Measurements from ENCODE around the gene ZNF705A. TPM values are rescaled to one million over a fixed set of nuclear protein-coding genes. Genes with fewer than 3 reads are reported as not detected.
"Not testable (repeated sequence)": the region's sequence is repeated elsewhere in the genome, so short reads cannot be mapped to it uniquely, and the experiment has no call there.

ZNF705A gene
- polyA plus RNA-seq, 4 donors: not detected

DNA sequence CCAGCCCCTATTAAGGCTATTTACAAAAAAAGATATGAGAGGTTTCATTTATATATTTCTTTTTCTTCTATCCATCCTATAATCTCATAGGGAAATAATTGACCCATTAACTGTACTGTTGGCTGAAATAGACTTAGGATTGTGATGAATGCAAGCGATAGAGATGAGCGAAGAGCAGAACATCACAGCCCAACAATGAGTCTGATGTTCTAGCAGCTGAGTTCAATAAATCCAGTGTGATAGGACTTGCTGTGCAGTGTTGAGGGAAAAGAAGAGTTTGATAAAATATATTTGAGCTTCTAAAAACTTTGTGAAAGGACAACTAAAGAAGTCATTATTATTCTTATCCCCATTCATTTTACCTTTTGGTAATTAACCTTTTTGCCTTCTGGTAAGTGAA is 16.1 kb downstream of the ZNF705A start:
- H3K4me3 ChIP-seq (ENCODE audit: low read depth in 1 of 3, low read length in 3 of 3); H3K9me3 ChIP-seq (ENCODE audit: control insufficient read depth in 2 of 2, insufficient read depth in 1 of 2, low read depth in 1 of 2, low read length in 1 of 2); H3K27ac ChIP-seq (ENCODE audit: low read depth in 1 of 3, low read length in 2 of 3); FAIRE-seq; H3K27me3 ChIP-seq (ENCODE audit: control insufficient read depth in 3 of 3, insufficient read depth in 3 of 3, low read length in 3 of 3); H3K4me1 ChIP-seq (ENCODE audit: control insufficient read depth in 3 of 3, insufficient read depth in 2 of 3, low read depth in 1 of 3, low read length in 2 of 3); H3K36me3 ChIP-seq (ENCODE audit: control insufficient read depth in 3 of 3, insufficient read depth in 2 of 3, low read depth in 1 of 3, low read length in 3 of 3); DNase-seq: not testable (repeated sequence)
- 79 to 96% (median 90%) methylated on average over 2 of the region's 2 CpGs for WGBS, 3 donors

DNA sequence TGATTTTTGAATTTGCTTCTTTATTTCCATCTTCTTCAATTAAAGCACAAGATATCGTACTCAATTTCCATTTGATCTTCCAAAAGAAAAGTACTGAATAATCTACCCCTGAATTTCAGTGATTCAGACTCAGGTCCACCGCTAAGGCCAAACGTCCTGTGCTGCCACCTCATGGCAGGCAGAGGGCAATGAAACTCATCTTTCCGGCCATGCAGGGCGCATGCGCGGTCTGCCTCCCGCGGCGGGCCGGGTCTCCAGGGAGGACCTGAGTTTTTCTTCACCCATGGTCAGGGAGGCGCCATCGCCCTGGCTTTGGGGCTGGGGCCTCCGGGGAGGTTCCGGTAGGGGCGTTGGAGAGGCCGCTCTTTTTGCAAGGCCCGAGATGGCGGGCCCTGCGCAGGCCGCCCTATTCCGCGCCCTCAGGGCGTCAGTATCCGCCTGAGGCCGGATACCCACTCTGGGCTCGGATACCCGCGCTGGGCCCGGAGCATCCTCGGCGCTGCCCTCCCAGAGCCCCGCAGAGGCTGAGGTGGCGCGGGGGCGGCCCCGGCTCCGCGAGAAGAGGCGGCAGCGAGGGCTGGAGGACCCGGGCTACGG is 23.3 kb downstream of the ZNF705A start:
- H3K27me3 ChIP-seq (ENCODE audit: control insufficient read depth in 3 of 3, insufficient read depth in 3 of 3, low read length in 3 of 3); FAIRE-seq; H3K36me3 ChIP-seq (ENCODE audit: control insufficient read depth in 3 of 3, insufficient read depth in 2 of 3, low read depth in 1 of 3, low read length in 3 of 3); H3K4me1 ChIP-seq (ENCODE audit: control insufficient read depth in 3 of 3, insufficient read depth in 2 of 3, low read depth in 1 of 3, low read length in 2 of 3); H3K9me3 ChIP-seq (ENCODE audit: control insufficient read depth in 2 of 2, insufficient read depth in 1 of 2, low read depth in 1 of 2, low read length in 1 of 2): not testable (repeated sequence)
- DNase-seq: peak; percentile 34 to 66
- H3K4me3 ChIP-seq (ENCODE audit: low read depth in 1 of 3, low read length in 3 of 3): peak overlapping the region; percentile 30 to 57 (median 46)
- 0 to 1% (median 1%) methylated on average over 37 to 41 of the region's 43 CpGs for WGBS, 3 donors
- peak overlapping the region in 2 of 3 donors; percentile 42 to 44 for H3K27ac ChIP-seq (ENCODE audit: low read depth in 1 of 3, low read length in 2 of 3)

DNA sequence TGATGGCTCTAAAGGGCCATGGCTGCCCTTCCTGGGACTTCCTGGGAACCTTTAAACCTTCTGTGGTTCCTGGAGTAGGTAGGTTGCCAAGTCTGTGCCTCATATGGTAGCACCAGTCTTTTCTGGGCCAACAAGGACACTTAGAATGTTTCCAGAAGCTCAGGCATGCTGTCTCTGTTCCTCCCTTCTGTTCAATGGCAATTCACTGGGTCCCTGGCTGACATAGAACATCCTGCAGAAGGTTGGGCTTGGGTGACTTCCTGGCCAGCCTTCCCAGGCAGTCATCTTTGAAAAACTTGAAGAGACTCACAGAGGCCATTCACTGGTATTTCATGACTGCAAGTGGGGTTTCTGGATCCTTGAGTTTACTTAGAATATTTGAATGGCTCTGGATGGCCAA is 24.5 kb downstream of the ZNF705A start:
- H3K4me3 ChIP-seq (ENCODE audit: low read depth in 1 of 3, low read length in 3 of 3); FAIRE-seq; DNase-seq; H3K9me3 ChIP-seq (ENCODE audit: control insufficient read depth in 2 of 2, insufficient read depth in 1 of 2, low read depth in 1 of 2, low read length in 1 of 2); H3K27ac ChIP-seq (ENCODE audit: low read depth in 1 of 3, low read length in 2 of 3); H3K4me1 ChIP-seq (ENCODE audit: control insufficient read depth in 3 of 3, insufficient read depth in 2 of 3, low read depth in 1 of 3, low read length in 2 of 3); H3K36me3 ChIP-seq (ENCODE audit: control insufficient read depth in 3 of 3, insufficient read depth in 2 of 3, low read depth in 1 of 3, low read length in 3 of 3); H3K27me3 ChIP-seq (ENCODE audit: control insufficient read depth in 3 of 3, insufficient read depth in 3 of 3, low read length in 3 of 3): not testable (repeated sequence)

DNA sequence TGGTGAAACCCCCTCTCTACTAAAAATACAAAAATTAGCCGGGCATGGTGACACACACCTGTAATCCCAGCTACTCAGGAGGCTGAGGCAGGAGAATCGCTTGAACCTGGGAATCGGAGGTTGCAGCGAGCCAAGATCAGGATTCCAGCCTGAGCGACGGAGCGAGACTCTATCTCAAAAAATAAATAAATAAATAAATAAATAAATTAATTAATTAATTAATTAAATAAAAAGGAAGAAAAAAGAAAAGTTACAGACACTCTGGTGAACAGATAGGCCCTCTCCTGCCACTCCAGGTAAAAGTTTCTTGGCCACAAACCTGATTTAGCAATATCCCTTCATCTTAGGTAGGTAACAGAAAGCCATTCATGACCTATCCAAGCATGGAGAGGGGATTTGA is 26.1 kb downstream of the ZNF705A start:
- H3K27me3 ChIP-seq (ENCODE audit: control insufficient read depth in 3 of 3, insufficient read depth in 3 of 3, low read length in 3 of 3); H3K4me1 ChIP-seq (ENCODE audit: control insufficient read depth in 3 of 3, insufficient read depth in 2 of 3, low read depth in 1 of 3, low read length in 2 of 3); H3K4me3 ChIP-seq (ENCODE audit: low read depth in 1 of 3, low read length in 3 of 3); DNase-seq; FAIRE-seq; H3K27ac ChIP-seq (ENCODE audit: low read depth in 1 of 3, low read length in 2 of 3); H3K9me3 ChIP-seq (ENCODE audit: control insufficient read depth in 2 of 2, insufficient read depth in 1 of 2, low read depth in 1 of 2, low read length in 1 of 2); H3K36me3 ChIP-seq (ENCODE audit: control insufficient read depth in 3 of 3, insufficient read depth in 2 of 3, low read depth in 1 of 3, low read length in 3 of 3): not testable (repeated sequence)
- WGBS, 3 donors: 95 to 99% (median 97%) methylated on average over 7 of the region's 7 CpGs

DNA sequence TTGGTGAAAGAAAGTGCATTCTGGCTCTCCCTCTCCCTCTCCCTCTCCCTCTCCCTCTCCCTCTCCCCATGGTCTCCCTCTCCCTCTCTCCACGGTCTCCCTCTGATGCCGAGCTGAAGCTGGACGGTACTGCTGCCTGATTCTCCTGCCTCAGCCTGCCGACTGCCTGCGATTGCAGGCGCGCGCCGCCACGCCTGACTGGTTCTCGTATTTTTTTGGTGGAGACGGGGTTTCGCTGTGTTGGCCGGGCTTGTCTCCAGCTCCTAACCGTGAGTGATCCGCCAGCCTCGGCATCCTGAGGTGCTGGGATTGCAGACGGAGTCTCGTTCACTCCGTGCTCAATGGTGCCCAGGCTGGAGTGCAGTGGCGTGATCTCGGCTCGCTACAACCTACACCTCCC is 26.5 kb downstream of the ZNF705A start:
- H3K27me3 ChIP-seq (ENCODE audit: control insufficient read depth in 3 of 3, insufficient read depth in 3 of 3, low read length in 3 of 3); DNase-seq; FAIRE-seq; H3K4me3 ChIP-seq (ENCODE audit: low read depth in 1 of 3, low read length in 3 of 3); H3K4me1 ChIP-seq (ENCODE audit: control insufficient read depth in 3 of 3, insufficient read depth in 2 of 3, low read depth in 1 of 3, low read length in 2 of 3); H3K9me3 ChIP-seq (ENCODE audit: control insufficient read depth in 2 of 2, insufficient read depth in 1 of 2, low read depth in 1 of 2, low read length in 1 of 2); H3K27ac ChIP-seq (ENCODE audit: low read depth in 1 of 3, low read length in 2 of 3); H3K36me3 ChIP-seq (ENCODE audit: control insufficient read depth in 3 of 3, insufficient read depth in 2 of 3, low read depth in 1 of 3, low read length in 3 of 3): not testable (repeated sequence)
- WGBS, 3 donors: 97 to 98% (median 97%) methylated on average over 20 to 21 of the region's 23 CpGs

DNA sequence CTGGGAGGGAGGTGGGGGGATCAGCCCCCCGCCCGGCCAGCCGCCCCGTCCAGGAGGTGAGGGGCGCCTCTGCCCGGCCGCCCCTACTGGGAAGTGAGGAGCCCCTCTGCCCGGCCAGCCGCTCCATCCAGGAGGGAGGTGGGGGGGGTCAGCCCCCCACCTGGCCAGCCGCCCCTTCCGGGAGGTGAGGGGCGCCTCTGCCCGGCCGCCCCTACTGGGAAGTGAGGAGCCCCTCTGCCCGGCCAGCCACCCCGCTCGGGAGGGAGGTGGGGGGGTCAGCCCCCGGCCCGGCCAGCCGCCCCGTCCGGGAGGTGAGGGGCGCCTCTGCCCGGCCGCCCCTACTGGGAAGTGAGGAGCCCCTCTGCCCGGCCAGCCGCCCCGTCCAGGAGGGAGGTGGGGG is 27.4 kb downstream of the ZNF705A start:
- not testable (repeated sequence) for H3K36me3 ChIP-seq (ENCODE audit: control insufficient read depth in 3 of 3, insufficient read depth in 2 of 3, low read depth in 1 of 3, low read length in 3 of 3); H3K9me3 ChIP-seq (ENCODE audit: control insufficient read depth in 2 of 2, insufficient read depth in 1 of 2, low read depth in 1 of 2, low read length in 1 of 2); FAIRE-seq; H3K4me1 ChIP-seq (ENCODE audit: control insufficient read depth in 3 of 3, insufficient read depth in 2 of 3, low read depth in 1 of 3, low read length in 2 of 3); DNase-seq; H3K27me3 ChIP-seq (ENCODE audit: control insufficient read depth in 3 of 3, insufficient read depth in 3 of 3, low read length in 3 of 3); H3K4me3 ChIP-seq (ENCODE audit: low read depth in 1 of 3, low read length in 3 of 3); H3K27ac ChIP-seq (ENCODE audit: low read depth in 1 of 3, low read length in 2 of 3)
- 90 to 98% methylated on average over 7 to 19 of the region's 28 CpGs; no CpG with 5 or more reads in 1 of the 3 donors for WGBS, 3 donors

DNA sequence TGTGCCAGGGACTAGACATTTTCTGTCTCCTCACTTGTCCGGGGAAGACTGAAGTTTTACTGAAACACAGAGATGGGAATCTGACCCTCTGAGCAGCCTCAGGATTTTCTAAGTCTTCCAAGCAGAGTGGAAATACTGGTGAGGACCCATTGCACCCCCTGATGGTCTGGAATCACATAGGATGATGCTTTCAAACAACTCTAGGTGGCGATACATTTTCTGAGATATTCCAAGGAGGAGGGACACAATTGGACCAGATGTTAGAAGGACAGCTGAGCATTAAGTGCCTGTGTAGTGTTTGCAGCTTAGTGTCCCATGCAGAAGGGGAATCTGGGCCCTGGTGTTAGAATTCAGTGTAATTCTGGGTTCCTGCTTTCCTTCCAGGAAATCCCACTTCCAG is 31.3 kb downstream of the ZNF705A start:
- not testable (repeated sequence) for FAIRE-seq; H3K36me3 ChIP-seq (ENCODE audit: control insufficient read depth in 3 of 3, insufficient read depth in 2 of 3, low read depth in 1 of 3, low read length in 3 of 3); H3K9me3 ChIP-seq (ENCODE audit: control insufficient read depth in 2 of 2, insufficient read depth in 1 of 2, low read depth in 1 of 2, low read length in 1 of 2); H3K27me3 ChIP-seq (ENCODE audit: control insufficient read depth in 3 of 3, insufficient read depth in 3 of 3, low read length in 3 of 3); DNase-seq; H3K4me1 ChIP-seq (ENCODE audit: control insufficient read depth in 3 of 3, insufficient read depth in 2 of 3, low read depth in 1 of 3, low read length in 2 of 3); H3K27ac ChIP-seq (ENCODE audit: low read depth in 1 of 3, low read length in 2 of 3); H3K4me3 ChIP-seq (ENCODE audit: low read depth in 1 of 3, low read length in 3 of 3)
- WGBS, 3 donors: 56 to 72% (median 72%) methylated on average over 2 of the region's 2 CpGs

DNA sequence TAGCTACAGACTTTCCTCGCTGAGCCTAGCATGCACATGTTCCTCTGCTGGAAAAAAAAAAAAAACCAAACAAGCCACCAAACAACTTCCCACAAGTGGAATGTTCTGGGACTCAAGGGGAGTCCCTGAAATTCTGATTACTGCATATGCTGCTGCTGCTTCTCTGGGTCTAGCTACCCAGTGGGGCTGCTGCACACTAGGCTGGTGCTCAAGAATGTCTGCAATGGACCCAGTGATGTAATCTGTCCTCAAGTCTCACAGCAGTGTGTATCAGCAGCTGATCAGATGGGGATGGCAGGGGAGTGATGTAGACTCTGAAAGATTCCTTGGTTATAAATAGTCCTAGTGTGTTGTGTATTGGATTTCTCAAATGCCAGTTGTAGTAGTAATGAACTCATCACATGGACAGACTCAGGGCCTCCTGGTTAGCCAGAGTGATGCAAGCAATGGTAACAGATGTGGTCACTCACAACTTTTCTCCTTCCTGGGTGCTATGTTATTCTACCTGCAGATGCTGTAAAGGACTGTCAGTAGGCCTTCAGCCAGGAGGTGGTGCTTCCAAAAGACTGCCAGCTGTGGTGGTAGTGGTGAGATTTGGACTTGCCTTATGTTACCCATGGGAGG is 41.0 kb downstream of the ZNF705A start:
- not testable (repeated sequence) for H3K9me3 ChIP-seq (ENCODE audit: control insufficient read depth in 2 of 2, insufficient read depth in 1 of 2, low read depth in 1 of 2, low read length in 1 of 2); H3K27ac ChIP-seq (ENCODE audit: low read depth in 1 of 3, low read length in 2 of 3); H3K4me1 ChIP-seq (ENCODE audit: control insufficient read depth in 3 of 3, insufficient read depth in 2 of 3, low read depth in 1 of 3, low read length in 2 of 3); H3K36me3 ChIP-seq (ENCODE audit: control insufficient read depth in 3 of 3, insufficient read depth in 2 of 3, low read depth in 1 of 3, low read length in 3 of 3); H3K4me3 ChIP-seq (ENCODE audit: low read depth in 1 of 3, low read length in 3 of 3); DNase-seq; FAIRE-seq; H3K27me3 ChIP-seq (ENCODE audit: control insufficient read depth in 3 of 3, insufficient read depth in 3 of 3, low read length in 3 of 3)
- WGBS, 3 donors: 75 to 100% (median 97%) methylated on average over 1 of the region's 1 CpG

All from small intestine (tissue), 7 donors.